ENCODE results near the gene ARFGEF2.

- TF ChIP-seq MXI1 (IDR thresholded peaks at IDR 0.05; ENCODE audit: borderline replicate concordance, low read depth, low read length) = no peak
- TF ChIP-seq CTCF (conservative IDR thresholded peaks at IDR 0.05; ENCODE audit: low read depth, low read length) = no peak
- TF ChIP-seq RFX5 (IDR thresholded peaks at IDR 0.05; ENCODE audit: low read depth, low read length) = no peak
- TF ChIP-seq POLR2A (IDR thresholded peaks at IDR 0.05; ENCODE audit: low read depth, low read length) = no peak
- TF ChIP-seq CEBPB (IDR thresholded peaks at IDR 0.05; ENCODE audit: low read depth, low read length) = no peak
These were observed 49.3 kb downstream of the ARFGEF2 start for GRCh38 chr20:48970681-48971365.

Measured in IMR-90 (cell line).